Cardiac septum (tissue), 1 donor: ENCODE measurements around the gene PPP1R37. TPM values are rescaled to one million over a fixed set of nuclear protein-coding genes. Genes with fewer than 3 reads are reported as not detected.

ENCODE experiments used
- DNase-seq: peaks from one replicate; pipeline ENCODE4 v3.0.0-alpha.2; 2020; ENCODE audit warnings: low spot score
- intact Hi-C: fragments of 100-400 bp; cut with DNase I; formaldehyde crosslinking; loops from one replicate; pipeline ENCODE4 v1.14.0; 2022
- long read RNA-seq: library from polyadenylated mRNA; unstranded; transcript quantifications from one replicate; pipeline ENCODE4 v2.0.0, GENCODE V29; 2021
- total RNA-seq: library from RNA; stranded (reverse); fragmentation: NEBNext Ultra II Directional; extraction: Animal tissue kit (Norgen Biotek cat#: 25700); gene quantifications from one replicate; pipeline ENCODE4 v1.2.1, GENCODE V29; 2021
- donor health status: DM: no; HTN: no; CAD: no.

Gene PPP1R37, protein sequence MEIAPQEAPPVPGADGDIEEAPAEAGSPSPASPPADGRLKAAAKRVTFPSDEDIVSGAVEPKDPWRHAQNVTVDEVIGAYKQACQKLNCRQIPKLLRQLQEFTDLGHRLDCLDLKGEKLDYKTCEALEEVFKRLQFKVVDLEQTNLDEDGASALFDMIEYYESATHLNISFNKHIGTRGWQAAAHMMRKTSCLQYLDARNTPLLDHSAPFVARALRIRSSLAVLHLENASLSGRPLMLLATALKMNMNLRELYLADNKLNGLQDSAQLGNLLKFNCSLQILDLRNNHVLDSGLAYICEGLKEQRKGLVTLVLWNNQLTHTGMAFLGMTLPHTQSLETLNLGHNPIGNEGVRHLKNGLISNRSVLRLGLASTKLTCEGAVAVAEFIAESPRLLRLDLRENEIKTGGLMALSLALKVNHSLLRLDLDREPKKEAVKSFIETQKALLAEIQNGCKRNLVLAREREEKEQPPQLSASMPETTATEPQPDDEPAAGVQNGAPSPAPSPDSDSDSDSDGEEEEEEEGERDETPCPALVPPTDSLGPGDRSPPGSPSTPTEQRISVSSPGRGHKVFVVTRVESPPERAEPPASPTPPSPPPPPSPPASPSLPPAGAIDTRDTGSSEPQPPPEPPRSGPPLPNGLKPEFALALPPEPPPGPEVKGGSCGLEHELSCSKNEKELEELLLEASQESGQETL
- total RNA-seq = 18.6 TPM
- long read RNA-seq, partial matches to known transcripts = 1 of 7 reads
- long read RNA-seq, other reads (novel, unspliced or antisense) = 1 of 7 reads

DNA sequence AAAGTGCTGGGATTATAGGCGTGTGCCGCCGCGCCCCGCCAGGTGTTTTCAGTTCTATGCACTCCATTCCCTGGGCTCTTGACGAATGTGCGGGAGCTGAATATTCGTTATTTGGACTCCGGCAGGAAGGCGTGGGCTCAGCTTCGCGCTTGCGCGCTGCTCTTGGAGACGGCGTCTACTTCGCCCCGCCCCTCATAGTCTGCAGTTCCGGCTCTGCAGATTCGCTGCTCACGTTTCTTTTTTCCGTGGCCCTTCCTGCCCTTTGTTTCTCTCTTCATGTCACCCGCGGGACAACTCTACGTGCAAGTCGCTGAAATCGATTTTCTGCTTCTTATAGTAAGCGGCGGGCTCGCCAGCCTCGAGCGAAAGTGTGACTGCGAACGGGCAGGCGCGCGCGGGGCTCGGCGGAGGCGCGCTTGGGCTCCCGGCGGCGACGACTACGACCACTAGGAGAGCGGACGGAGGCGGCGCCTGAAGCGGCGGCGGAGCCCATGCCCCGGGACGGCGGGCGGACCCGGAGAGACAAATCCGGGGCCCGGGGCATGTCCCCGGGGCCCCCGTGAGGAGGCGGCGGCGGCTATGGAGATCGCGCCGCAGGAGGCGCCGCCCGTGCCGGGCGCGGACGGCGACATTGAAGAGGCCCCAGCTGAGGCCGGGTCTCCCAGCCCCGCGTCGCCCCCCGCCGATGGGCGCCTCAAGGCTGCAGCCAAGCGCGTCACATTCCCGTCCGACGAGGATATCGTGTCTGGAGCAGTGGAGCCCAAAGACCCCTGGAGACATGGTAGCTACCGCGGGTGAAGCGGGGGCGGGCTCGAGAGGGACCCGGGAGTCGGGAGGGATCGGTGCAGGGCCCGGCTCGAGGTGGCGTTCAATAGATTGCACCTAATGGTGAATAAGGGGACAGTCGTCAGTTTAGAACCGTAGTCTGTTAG is at the start of gene PPP1R37:
TSS of gene PPP1R37 (plus strand) at position 433 of the 932 bp plus-strand sequence. CDS start at position 580, 147 bp downstream.
- DNase-seq = peak; percentile 97
- intact Hi-C loops = loop anchor here (5.0 kb wide), 1 partner anchor 84 kb away; the partner anchor contains the start of genes BLOC1S3 and TRAPPC6A

DNA sequence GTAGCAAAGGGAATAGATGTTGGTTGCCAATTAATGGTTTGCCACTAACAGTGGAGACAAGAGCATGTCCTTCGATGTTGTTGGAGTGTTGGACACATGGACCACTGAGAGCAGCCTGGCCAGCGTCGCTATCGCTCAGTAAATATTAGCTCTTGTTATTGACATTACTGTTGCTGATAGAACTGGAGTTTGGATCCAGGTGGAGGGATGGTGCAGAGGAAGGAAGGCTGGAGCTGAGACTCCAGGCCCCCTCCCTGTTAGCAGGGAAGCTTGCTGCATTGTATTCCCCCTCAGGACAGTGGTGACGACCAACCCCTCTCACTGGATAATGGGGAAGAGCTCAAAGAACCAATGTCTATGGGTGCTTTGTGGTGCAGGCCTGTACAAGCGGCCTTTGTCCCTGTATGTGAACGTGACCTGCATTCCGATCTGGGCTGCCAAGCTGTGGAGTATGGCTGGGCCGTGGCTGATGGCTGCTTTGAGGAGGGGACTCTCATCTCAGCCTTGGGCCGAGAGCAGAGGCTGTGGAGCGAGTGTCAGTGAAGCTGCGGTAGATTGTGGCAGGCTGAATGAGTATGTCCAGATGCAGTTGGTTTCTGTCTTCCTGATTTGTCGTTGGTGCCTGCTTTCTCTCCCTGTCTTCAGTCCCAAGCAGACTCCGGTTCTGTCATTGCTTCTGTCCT is 47.2 kb upstream of the PPP1R37 start:
- no peak for DNase-seq
- intact Hi-C loops = no loop called here

DNA sequence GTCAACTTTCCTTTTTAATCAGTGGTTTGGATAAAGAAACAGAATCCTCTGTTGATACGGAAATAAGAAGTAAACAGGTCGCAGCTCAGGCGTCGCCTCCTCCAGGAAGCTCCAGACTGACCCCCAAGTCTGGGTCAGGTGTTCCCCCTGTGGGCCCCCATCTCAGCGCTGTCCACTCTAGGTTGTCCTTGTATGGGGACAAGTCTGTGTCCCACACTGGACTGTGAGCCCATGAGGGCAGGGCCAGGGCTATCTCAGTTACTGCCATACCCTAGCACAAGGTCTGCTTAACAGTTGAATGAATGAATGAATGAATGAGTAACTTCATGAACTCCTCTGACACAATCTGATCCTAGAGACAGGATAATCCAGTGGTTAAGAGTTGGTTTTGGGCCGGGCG is 46.6 kb upstream of the PPP1R37 start:
- intact Hi-C loops = no loop called here
- DNase-seq = no peak

DNA sequence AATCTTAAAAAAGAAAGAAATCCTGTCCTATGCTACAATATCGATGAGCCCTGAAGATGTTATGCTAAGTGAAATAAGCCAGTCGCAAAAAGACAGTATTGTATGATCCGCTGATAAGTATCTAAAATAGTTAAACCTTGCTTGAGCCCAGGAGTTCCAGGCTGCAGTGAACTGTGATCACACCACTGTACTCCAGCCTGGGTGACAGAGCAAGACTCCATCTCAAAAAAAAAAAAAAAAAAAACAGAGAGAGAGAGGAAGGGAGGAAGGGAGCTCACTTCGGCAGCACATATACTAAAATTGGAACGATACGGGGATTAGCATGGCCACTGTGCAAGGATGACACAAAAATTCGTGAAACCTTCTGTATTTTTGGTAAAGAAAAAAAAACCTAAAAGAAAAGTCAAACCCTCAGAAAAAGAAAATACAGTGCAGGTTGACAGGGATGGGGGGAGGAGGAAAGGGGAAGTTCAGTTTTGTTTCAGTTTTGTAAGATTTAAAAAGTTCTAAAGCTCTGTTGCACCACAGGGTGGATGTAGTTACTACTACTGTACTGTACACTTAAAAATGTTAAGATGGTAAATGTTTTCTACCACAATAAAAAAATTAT is 45.7 kb upstream of the PPP1R37 start:
- intact Hi-C loops = no loop called here
- DNase-seq = no peak

DNA sequence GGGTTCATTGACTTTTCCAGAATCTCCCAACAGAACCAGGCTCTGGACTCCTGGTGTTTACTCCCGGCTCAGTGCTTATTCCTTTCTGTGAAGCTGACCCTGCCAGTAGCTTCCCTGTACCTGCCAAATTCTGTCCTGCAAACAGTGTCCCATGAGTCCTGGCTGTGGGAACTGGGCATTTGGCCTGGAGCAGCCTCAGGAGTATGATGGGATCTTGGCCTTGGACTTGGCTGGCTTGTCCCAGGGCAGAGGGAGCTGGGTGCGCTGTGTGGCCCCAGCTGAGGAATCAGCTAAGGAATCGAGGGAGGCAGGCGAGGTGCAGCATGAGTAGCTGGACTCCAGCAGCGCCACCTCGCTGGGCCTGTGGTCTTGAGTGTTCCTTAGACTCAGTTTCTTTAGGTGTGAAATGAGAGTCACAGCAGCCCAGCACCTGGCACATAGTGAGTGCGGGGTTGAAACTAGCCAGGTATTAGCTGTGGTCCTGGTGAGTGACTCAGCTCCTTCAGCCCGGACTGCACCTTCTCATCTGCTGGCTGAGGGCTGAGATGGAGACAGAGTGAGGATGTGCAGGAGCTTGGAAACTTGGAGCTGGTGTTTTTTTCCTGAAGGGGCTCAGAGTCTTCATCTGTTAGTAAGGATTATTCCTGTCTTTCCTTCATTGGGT is 43.8 kb upstream of the PPP1R37 start:
- intact Hi-C loops = no loop called here
- no peak for DNase-seq

DNA sequence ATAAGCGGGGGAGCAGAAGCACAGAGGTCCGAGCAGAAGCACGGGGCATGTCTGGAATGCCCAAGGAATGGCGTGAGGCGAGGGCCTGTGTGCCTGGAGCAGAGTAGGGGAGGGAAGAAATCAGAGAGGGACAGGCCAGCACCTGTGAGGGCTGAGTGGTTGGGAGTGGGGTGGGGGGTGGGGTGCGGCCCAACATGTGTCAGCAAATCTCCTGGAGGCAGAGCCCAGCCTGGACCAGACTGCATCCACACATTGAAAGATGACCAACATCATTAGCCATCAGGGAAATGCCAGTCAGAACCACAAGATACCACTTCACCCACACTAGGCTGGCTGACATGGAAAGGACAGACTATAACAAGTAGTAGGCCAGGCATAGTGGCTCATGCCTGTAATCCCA is 42.9 kb upstream of the PPP1R37 start:
- intact Hi-C loops = no loop called here
- DNase-seq = no peak

DNA sequence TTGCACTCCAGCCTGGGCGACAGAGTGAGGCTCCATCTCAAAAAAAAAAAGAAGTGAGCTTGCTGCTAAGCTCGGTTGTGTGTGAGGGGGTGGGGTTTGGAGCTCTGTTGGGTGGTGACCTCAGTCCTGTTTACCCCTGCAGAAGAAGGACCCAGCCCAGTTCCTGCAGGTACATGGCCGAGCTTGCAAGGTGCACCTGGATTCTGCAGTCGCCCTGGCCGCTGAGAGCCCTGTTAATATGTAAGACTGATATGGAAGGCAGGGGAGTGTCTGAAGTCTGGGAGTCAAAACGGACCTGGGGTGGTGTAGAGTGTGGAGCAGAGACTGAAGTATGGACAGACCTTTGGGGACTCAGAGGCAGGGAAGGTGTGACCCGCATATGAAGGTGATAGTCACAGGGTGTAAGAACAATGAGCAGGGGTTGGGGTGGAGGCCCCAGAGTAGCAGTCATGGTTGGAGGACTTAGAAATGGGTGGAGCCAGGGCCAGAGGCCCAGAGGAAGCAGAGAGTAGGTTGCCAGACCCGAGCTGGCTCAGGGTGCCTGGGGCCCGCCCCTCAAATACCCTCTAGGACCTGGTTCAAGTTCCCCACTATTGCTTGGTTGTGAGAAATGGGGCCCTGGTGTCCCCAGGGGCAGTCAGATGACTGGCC is 40.9 kb upstream of the PPP1R37 start:
- DNase-seq = no peak
- intact Hi-C loops = no loop called here

DNA sequence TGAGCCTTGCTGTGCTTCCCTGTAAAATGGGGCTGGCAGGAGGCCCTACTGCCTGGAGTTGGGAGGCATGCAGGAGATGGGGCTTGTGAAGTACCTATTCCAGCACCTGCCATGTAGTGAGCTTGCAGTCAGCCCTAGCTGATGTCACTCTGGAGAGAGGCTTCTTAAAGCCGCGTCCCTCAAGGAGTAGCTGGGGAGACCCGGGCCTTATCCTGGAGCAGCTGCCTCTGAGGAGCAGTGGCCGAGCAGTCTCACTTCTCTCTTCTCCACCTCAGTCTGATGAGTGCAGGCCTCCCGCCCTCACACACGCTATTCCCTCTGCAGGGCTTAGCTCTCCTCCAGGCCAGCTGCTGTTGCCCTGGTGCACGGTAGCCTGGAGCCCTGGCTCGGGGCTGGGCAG is 36.1 kb upstream of the PPP1R37 start:
- DNase-seq = no peak
- intact Hi-C loops = loop anchor here (5.0 kb wide), 1 partner anchor 150 kb away; the partner anchor contains the start of gene APOE

DNA sequence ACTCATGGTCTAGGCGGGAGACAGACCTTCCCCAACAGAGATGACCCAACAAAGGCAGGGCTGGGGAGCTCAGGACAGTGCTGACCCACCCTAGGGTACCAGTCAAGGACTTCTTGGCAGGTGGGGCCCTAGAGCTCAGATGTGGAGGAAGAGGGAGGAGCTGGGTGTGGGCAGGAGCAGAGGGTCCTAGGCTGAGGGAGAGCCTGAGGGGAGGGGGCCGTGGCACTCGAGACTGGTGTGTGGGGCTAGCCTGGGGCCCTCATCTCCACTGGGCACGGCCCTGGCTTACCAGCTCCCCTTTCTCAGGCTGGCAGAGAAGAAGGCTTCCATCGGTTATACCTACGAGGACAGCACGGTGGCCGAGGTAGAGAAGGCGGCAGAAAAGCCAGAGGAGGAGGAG is 35.5 kb upstream of the PPP1R37 start:
- DNase-seq = no peak
- intact Hi-C loops = loop anchor here (5.0 kb wide), 1 partner anchor 150 kb away; the partner anchor contains the start of gene APOE

DNA sequence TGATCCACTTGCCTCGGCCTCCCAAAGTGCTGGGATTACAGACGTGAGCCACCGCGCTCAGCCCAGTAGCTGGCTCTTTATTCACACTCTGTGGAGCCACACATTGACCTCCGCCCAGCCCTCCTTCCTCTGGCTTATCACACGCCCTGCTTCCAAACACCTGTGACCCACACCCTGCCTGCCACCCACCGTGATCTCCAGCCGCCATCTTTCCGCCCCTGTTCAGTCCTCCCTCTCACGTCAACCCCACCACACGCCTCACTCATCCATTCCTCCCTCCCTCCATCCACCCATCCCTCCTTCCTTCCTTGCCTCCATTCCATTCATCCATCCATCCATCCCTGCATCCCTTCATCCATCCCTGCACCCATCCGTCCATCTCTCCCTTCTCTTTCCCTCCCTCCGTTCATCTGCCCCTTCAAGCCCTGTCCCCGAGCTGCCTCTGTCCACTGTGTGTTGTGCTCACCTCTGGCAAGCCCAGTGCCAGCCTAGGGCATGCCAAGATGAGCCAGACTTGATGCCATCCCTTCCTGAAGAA is 34.3 kb upstream of the PPP1R37 start:
- DNase-seq = no peak
- intact Hi-C loops = loop anchor here (5.0 kb wide), 1 partner anchor 151 kb away; the partner anchor contains the start of gene APOE

DNA sequence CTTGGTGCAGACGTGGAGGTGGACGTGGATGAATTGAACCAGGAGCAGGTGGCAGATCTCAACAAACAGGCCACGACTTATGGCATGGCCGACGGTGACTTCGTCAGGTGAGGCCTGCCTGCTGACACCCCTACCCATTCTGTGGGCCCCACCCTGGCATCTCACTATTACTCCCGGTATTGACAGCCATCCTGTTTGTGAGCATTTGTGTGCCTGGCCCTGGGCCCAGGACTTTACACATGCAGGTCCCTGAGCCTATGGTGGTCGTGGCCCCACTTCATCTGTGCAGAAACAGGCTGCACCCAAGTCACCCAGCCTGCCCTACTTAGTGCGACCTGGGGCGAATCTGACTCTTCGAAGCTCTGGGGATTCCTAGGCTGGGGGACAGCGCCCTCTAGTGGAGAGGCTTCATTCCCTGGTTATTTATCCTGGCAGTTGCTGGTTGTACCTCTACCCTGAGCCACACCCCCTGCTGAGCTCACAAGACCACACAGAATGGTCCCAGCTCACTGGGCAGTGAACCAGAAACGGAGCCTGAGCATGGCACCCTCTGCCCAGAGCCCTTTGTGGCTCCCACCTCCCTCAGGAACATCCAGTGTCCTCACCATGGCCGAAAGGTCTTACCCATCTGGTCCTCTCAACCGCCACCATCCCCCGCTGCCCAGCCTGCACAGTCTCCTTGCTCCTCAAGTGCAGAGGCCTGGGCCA is 33.6 kb upstream of the PPP1R37 start:
- intact Hi-C loops = loop anchor here (5.0 kb wide), 1 partner anchor 152 kb away; the partner anchor contains the start of gene APOE
- DNase-seq = peak; percentile 85

DNA sequence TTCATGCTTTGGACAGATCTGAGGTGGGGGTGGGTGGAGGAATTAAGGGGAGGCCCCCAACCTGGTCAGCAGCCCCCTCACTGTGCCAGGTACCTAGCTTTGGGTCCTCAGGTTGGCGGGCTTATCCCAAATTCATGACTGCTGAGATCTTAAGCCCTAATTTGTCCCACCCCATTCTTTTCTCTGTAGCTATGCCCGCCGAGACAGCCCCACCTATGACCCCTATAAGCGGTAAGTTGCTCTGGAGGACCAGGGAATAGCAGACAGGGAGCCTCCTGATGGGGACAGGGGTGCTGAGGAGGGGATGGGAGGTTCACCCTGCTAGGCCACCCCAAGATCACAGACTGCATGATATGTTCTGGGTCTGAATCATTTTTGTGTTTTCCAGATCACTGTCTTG is 31.0 kb upstream of the PPP1R37 start:
- DNase-seq = no peak
- intact Hi-C loops = no loop called here

DNA sequence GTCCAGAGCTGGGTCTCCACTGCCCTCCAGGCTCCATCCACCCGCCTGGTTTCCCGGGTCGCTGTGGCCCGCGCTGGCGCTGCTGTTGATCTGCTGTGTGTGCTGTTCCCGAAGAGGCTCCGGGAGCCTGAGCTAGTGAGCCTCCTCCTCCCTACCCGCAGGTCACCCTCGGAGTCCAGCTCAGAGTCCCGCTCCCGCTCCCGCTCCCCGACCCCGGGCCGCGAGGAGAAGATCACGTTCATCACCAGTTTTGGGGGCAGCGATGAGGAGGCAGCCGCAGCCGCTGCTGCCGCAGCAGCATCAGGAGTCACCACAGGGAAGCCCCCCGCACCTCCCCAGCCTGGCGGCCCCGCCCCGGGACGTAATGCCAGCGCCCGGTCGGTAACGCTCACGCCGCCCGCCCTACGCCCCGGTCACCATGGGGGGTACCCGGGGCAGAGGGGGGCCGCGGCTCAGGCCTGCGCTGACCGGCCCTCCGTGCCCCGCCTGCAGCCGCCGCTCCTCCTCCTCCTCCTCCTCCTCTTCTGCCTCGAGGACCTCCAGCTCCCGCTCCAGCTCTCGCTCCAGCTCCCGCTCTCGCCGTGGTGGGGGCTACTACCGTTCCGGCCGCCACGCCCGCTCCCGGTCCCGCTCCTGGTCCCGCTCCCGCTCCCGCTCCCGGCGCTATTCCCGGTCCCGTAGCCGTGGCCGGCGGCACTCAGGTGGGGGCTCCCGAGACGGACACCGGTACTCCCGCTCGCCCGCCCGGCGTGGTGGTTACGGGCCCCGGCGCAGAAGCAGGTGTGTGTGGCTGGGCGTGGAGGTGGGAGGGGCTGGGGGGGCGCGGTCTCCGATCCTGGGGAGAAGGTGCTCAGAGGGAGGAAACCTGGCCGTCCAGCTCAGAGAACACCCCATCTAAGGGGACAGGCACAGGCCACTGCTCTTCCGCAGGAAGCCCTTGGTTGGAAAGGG is 28.9 kb upstream of the PPP1R37 start:
- intact Hi-C loops = no loop called here
- DNase-seq = no peak

DNA sequence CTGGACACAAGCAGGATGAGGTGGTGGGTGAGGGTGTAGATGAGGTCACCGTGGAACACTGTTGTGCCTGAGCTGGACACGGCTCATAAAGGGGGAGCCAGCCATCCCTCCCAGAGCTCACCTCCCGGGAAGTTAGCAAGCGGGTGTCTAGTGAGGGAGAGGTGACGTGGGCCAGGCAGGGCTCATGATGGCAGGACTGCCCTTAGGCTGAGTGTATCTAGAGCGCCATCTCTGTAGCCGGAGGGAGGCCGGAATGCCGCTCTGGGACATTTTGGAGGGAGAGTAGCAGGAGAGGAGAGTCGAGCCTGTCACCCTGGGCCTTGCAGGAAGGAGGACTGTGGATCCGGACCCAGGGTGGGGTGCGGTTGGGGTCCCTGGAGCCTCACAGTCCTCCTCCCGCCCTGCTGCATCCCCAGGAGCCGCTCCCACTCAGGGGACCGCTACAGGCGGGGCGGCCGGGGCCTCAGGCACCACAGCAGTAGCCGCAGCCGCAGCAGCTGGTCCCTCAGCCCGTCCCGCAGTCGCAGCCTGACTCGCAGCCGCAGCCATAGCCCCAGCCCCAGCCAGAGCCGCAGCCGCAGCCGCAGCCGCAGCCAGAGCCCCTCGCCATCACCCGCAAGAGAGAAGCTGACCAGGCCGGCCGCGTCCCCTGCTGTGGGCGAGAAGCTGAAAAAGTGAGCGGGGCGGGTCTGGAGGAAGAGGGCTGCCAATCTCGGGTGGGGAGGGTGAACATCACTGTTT is 25.9 kb upstream of the PPP1R37 start:
- no peak for DNase-seq
- intact Hi-C loops = no loop called here

DNA sequence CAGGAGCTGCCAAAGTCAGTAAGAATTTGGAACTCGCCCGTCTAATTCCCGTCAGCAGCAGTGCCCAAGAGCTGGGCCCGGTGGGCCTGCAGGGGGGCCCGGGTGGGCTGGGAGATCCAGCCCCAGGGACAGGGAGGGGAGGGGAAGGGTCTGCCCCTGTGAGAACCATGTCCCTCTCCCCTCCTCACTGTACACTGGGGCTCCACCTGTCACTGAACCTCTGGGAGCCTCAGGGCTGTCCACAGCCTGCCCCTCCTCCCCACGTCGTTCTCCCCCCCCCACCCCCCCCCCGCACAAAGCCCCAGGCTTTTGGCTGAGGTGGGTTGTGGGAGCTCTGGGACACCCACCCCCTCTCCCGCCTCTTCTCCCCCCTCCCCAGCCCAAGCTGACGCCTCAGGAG is 24.9 kb upstream of the PPP1R37 start:
- intact Hi-C loops = no loop called here
- DNase-seq = no peak
